BJ (cell line): Measurements from ENCODE around the gene AKR1C1. TPM values are rescaled to one million over a fixed set of nuclear protein-coding genes. Genes with fewer than 3 reads are reported as not detected.
"Not testable (repeated sequence)": the region's sequence is repeated elsewhere in the genome, so short reads cannot be mapped to it uniquely, and the experiment has no call there.

Source experiments
- CTCF ChIA-PET: fragments of 350-600 bp; formaldehyde crosslinking; extraction: SDS; loops from one replicate; lab custom pipeline; 2021; ENCODE audit warnings: antibody characterized with exemption, inconsistent platforms; lab: Yijun Ruan, JAX
- POLR2A ChIA-PET: fragments of 300-600 bp; sonication (Branson Sonifier 250); formaldehyde crosslinking; extraction: SDS; loops from one replicate; lab custom pipeline; 2021; ENCODE audit warnings: antibody characterized with exemption; lab: Charles Lee
- DNase-seq: peaks from one replicate; pipeline ENCODE4 v3.0.0-alpha.2; 2011; ENCODE audit warnings: low read depth
- H3K27me3 ChIP-seq: 2 replicates; pipeline ENCODE4 v1.6.0; 2011; ENCODE audit warnings: low read length; ENCODE audit not compliant: control insufficient read depth, insufficient read depth
- H3K36me3 ChIP-seq: 2 replicates; pipeline ENCODE4 v1.5.1; 2011; ENCODE audit warnings: low read length; ENCODE audit not compliant: control insufficient read depth, insufficient read depth
- H3K4me3 ChIP-seq: 2 replicates; pipeline ENCODE4 v1.5.1; 2011; ENCODE audit warnings: low read depth, mild to moderate bottlenecking, control low read depth, low read length
- polyA plus RNA-seq: library from polyadenylated mRNA; depleted of rRNA; stranded (reverse); fragments of >200 nt; gene quantifications from 2 replicates; pipeline ENCODE4 v1.2.3, GENCODE V29; 2011
- TF ChIP-seq, protein P1 (sequence below): IDR thresholded peaks from 2 replicates; pipeline ENCODE4 v1.5.1; 2011; ENCODE audit warnings: low read depth, mild to moderate bottlenecking, control low read depth, inconsistent platforms, low read length, moderate library complexity; ENCODE audit not compliant: insufficient read depth

AKR1C1 gene
- polyA plus RNA-seq, 1 experiment: 4.0 TPM

DNA sequence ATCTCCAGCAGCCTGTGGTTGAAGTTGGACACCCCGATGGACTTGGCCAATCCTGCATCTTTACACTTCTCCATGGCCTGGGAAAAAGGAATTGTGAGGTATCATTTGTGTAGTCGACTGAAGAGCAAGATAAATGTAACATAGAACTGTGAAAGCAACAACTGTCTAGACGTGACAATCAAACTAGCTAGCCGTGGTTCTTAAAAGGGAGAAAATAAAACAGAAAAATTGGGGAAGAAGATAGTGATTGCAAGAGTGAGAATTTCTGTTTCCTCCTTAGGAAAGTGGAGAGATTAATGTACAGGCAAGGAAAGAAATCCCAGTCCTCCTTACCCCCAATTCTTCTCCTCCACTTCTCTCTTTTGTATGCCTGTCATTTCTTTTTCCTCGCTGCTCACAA is 35.5 kb downstream of the AKR1C1 start:
- no peak for DNase-seq
- TF ChIP-seq, protein P1, sequence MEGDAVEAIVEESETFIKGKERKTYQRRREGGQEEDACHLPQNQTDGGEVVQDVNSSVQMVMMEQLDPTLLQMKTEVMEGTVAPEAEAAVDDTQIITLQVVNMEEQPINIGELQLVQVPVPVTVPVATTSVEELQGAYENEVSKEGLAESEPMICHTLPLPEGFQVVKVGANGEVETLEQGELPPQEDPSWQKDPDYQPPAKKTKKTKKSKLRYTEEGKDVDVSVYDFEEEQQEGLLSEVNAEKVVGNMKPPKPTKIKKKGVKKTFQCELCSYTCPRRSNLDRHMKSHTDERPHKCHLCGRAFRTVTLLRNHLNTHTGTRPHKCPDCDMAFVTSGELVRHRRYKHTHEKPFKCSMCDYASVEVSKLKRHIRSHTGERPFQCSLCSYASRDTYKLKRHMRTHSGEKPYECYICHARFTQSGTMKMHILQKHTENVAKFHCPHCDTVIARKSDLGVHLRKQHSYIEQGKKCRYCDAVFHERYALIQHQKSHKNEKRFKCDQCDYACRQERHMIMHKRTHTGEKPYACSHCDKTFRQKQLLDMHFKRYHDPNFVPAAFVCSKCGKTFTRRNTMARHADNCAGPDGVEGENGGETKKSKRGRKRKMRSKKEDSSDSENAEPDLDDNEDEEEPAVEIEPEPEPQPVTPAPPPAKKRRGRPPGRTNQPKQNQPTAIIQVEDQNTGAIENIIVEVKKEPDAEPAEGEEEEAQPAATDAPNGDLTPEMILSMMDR: no peak
- Histone ChIP-seq H3K36me3 (no peaks in the 10 kb centered on the region), H3K4me3 (no peak overlapping the region), H3K27me3 (no peaks in the 10 kb centered on the region)
- CTCF ChIA-PET: no interaction called here
- POLR2A ChIA-PET: no interaction called here

DNA sequence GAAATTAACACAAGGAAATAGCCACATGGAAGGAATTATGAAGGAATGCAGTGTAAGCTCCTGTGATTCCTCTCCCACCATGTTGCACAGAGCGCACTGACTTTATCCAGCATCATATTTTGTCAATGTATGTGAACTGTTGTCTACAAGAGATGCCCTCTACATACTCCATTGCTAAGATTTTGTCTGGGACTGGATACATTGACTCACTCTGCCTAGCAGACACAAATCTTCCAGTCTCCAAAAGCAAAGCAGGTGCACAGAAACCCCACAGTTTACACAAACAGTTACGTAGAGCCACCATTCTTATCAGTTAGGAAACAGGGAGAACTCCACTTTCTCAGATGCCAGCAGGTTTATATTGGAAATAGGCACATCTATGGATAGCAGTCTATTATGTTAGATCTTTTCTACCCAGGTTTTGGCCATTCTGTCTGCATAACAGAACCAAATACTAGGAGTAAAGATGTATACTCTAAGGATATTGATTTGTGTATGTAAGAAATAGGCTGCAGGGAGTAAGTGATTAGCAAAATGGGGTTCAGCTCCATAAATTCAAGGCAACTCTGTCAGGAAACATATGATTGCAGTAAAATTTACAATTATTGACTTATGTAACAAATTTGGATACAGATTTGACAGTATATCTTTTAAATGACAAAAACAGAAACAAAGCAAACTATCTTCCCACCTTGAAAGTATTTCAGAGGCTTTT is 39.0 kb downstream of the AKR1C1 start:
- Histone ChIP-seq H3K36me3 (no peaks in the 10 kb centered on the region), H3K27me3 (no peaks in the 10 kb centered on the region; the same call in 1 of the 2 replicates), H3K4me3 (no peak overlapping the region)
- CTCF ChIA-PET: interaction anchor here (1.4 to 2.5 kb wide), 2 partner anchors 21 to 152 kb away, joined by 3 to 6 read pairs; no protein-coding TSS in a partner anchor
- POLR2A ChIA-PET: no interaction called here
- DNase-seq: no peak
- TF ChIP-seq, protein P1: no peak

DNA sequence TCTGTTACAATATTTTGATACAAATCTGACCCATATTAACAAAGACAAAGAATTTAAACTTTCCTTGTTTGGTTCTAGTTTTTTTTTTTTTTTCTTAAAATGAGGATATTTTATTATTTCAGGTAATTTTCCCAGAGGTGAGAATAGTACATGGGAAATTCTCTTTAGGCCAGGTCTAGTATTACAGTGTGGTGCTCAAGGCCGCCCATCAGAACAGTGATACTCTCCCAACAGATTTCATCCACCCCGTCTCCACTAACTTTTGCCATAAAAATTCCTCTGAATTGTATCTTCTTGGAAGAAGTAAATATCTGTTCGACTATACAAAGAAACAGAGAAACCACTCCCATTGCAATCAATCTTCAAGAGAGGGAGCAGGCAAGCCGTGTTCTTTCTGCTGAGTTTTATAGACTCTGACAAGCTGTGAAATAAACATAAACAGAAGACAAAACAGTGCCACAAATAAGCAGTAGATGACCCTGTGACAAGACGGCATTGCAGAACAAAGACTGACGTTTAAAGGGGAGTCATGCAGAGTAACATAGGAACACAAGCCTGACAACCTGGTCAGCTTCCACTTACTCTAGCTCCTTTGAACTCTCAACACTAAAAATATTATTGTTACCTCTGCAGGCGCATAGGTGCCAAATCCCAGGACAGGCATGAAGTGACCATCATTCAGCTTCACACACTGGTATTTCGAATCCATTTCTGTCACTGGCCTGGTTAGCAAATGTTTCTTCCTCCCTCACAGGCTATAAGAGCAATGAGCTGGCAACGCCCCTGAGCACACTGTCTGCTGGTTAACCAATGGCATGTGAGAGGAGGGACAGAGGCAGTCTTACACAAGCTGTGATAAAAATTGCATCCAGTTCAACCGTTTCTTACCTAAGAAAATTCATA is 40.2 kb downstream of the AKR1C1 start, which contains the start of gene AKR1C2:
TSS of gene AKR1C2 (minus strand) at position 731 of the 903 bp plus-strand sequence. CDS start at position 709, 22 bp downstream.
- CTCF ChIA-PET: not testable (repeated sequence)

DNA sequence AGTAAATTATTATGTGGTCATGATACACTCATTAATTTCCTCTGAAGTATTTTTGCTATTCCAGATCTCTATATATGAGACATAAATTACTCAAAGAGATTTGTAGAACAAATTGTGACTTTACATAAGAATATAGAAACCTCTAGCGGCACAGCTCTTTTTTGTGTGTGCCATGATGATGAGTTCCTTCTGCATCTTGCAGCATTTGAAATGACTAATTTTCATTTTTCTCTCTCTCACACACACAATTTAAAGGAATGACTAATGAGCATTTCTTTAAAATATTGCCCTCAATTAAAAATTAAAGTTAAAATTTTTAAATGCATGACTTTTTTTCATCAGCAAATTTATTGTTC is 40.8 kb downstream of the AKR1C1 start:
- POLR2A ChIA-PET, CTCF ChIA-PET, H3K27me3 ChIP-seq, DNase-seq, H3K4me3 ChIP-seq, H3K36me3 ChIP-seq: not testable (repeated sequence)

More for the DNA sequence above, 40.2 kb downstream of the AKR1C1 start, which contains the start of gene AKR1C2:
- H3K27me3 ChIP-seq, POLR2A ChIA-PET, DNase-seq, H3K36me3 ChIP-seq, H3K4me3 ChIP-seq: not testable (repeated sequence)

DNA sequence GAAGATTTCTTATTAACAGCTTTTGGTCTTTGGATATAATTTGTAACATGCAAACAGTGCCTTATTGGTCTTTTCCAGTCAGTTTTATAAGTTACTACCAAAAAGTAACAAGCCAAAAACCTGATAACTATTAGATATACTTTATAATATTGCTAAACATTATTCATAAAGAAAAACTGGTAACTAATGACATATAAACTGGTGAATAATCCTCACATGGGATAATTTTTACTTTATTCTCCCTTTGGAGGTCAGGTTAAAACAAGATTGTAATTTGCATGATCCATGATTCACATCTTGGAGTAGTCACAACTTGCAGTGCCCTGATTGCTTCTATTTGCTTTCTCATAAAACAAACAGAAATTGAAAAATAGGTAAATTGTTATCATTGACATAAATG is 41.3 kb downstream of the AKR1C1 start:
- DNase-seq, H3K36me3 ChIP-seq, CTCF ChIA-PET, H3K4me3 ChIP-seq, POLR2A ChIA-PET, H3K27me3 ChIP-seq: not testable (repeated sequence)

DNA sequence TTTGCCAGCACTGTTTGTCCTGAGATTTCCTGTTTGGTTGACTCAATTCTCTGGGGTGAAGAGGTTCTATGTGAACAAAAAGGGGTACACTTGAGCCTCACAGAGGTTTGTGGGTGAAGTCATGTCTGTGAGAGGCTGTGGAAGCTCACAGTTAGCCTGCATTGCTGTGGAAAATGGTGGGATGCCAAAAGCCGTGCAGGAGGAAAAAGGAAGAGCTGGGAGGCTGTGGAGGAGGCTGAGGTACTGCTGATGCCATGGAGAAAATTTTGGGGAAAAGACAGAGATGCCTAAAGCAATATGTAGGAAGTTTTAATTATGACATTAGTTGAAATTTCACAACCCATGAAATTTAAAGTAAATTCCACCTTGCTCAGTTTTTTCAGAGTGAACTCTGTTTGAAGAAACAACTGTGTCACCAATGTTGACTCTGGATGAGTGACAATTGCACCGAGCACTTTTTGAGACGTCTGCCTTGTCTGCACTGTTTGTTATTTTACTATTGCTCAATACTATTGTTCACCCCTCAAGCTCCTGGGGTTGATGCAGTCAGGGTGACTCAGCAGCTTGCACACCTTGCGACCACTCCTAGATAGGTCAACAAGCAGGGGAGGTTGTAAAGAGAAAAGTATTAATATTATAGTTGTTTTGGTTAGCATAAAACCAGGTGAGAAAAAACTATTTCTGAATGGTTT is 45.8 kb downstream of the AKR1C1 start:
- H3K4me3 ChIP-seq, H3K36me3 ChIP-seq, DNase-seq, POLR2A ChIA-PET, H3K27me3 ChIP-seq, CTCF ChIA-PET: not testable (repeated sequence)

DNA sequence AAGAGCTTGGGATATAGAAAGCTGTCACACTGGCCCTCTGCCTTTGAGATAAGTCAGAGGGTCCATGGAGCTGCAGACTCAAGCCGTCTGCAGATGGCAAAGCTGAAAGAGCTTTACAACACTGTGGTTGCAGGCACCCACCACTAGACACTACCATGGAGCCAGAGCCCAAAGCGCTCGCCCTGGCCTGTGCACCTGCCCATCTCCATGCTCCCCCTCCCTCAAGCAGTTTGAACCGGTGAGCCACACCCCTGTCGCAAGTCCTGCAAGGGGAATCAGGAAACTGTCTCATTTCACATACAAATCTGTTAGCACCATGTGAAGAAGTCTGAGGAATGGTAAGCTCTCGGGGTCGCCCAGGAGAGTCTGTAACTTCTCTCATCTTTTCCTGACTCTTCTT is 46.8 kb downstream of the AKR1C1 start:
- H3K36me3 ChIP-seq, H3K27me3 ChIP-seq, DNase-seq, H3K4me3 ChIP-seq, CTCF ChIA-PET, POLR2A ChIA-PET: not testable (repeated sequence)

DNA sequence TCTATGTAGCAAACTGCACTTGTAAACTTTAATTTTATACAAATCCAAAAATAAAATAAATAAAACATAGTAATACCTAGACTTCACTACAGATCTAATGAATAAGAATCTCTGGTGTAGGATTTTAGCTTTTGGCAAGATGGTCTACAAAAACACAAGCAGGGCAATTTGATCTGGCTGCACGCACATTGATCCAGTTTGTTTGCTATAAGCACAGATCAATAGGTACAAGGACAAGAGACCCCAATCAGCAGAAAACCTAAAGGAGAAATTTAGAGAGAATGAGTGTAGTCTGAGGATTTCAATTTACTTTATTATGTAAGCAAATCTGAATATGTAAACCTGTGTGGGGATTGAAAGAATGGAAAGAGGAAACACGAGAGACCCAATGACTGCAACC is 48.2 kb downstream of the AKR1C1 start:
- H3K36me3 ChIP-seq, CTCF ChIA-PET, H3K4me3 ChIP-seq, DNase-seq, POLR2A ChIA-PET, H3K27me3 ChIP-seq: not testable (repeated sequence)
